ENCODE measurements around the gene RAB27A. TPM values are rescaled to one million over a fixed set of nuclear protein-coding genes. Genes with fewer than 3 reads are reported as not detected.
"Not testable (repeated sequence)": the region's sequence is repeated elsewhere in the genome, so short reads cannot be mapped to it uniquely, and the experiment has no call there.

The RAB27A gene
- polyA plus RNA-seq, 1 of the 3 experiments (the other 2 are of a cell fraction): 9.6 TPM

DNA sequence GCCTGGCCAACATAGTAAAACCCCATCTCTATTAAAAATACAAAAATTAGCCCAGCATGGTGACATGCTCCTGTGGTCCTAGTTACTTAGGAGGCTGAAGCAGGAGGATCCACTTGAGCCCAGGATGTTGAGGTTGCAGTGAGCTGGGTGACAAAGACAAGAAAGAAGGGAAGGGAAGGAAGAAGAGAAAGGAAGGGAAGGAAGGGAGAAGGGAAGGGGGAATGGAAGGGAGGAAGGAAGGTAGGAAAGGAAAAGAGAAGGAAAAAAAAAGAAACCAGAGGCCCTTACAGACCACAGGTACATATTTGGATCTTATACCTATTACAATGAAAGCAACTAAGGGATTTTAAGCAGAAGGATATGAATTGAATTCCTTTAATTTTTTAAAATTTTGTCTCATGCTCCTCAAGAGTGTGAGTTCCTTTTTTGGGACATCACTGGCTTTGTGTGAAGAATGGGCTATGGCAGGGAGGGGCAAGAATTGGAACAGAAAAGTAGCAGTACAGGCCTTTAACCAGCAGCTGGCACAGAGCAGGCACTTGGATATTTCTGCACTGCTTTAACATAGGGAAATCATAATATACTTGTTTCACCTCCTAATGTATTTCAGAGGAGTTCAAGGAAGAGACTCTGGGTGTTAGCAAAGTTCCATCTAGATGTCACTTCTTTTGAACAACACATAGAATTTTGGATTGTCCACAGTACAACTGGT is 7.9 kb downstream of the RAB27A start:
- H3K27ac ChIP-seq (ENCODE audit: low read depth in 2 of 2, low read length in 1 of 2): peak overlapping the region; percentile 24 to 86; a peak in 3 of 4 replicates

GRCh38 chr15:55280589-55280988 is 9.0 kb downstream of the RAB27A start:
- H4K20me1 ChIP-seq (ENCODE audit: insufficient read depth); DNase-seq; POLR2A ChIA-PET; H3K4me2 ChIP-seq; H3K9me2 ChIP-seq; H3K9ac ChIP-seq; H3K27me3 ChIP-seq (ENCODE audit: insufficient read depth); H3K9me3 ChIP-seq; H2AFZ ChIP-seq (ENCODE audit: low read depth); H3F3A ChIP-seq (replicated peaks; ENCODE audit: insufficient read depth); H3K36me3 ChIP-seq (replicated peaks in 1 of 2; ENCODE audit: control insufficient read depth in 1 of 2, insufficient read depth in 2 of 2, low read length in 1 of 2); H3K27ac ChIP-seq (ENCODE audit: low read depth in 2 of 2, low read length in 1 of 2); H3K4me3 ChIP-seq (ENCODE audit: low read depth in 2 of 2, low read length in 1 of 2); H3K79me2 ChIP-seq (ENCODE audit: insufficient read depth): not testable (repeated sequence)
- CTCF ChIA-PET: interaction anchor here (1.0 kb wide), 1 partner anchor 154 kb away, joined by 5 read pairs; no protein-coding TSS in a partner anchor
- peaks cover 0 to 27% of the 10 kb centered on the region in 2 experiments; a peak in 2 of 4 replicates for H3K4me1 ChIP-seq (ENCODE audit: control insufficient read depth in 1 of 2, insufficient read depth in 2 of 2, low read depth in 1 of 2, low read length in 1 of 2)
- WGBS (ENCODE audit: low lambda C conversion rate): 65% methylated on average over 2 of the region's 2 CpGs

More for the DNA sequence above, 7.9 kb downstream of the RAB27A start:
- 0 out of 2 replicates have a peak, but pooled peaks have one; percentile 13 for TF ChIP-seq MXI1 (IDR thresholded peaks at IDR 0.05; ENCODE audit: low read depth, low read length)
- TF ChIP-seq TAF1 (IDR thresholded peaks at IDR 0.05; ENCODE audit: borderline replicate concordance, low read depth, low read length): no peak
- H3K9ac ChIP-seq: no peak overlapping the region
- no peak overlapping the region for H3K4me3 ChIP-seq (ENCODE audit: low read depth in 2 of 2, low read length in 1 of 2)
- H3K27me3 ChIP-seq (ENCODE audit: insufficient read depth): no peaks in the 10 kb centered on the region
- H2AFZ ChIP-seq (ENCODE audit: low read depth): no peak overlapping the region
- H3K4me2 ChIP-seq: no peak overlapping the region
- H3K79me2 ChIP-seq (ENCODE audit: insufficient read depth): no peaks in the 10 kb centered on the region
- H3F3A ChIP-seq (replicated peaks; ENCODE audit: insufficient read depth): peaks cover 5% of the 10 kb centered on the region
- H3K9me3 ChIP-seq: no peaks in the 10 kb centered on the region
- H3K9me2 ChIP-seq: no peaks in the 10 kb centered on the region
- no peak for DNase-seq
- H4K20me1 ChIP-seq (ENCODE audit: insufficient read depth): no peaks in the 10 kb centered on the region
- no peaks in the 10 kb centered on the region for H3K36me3 ChIP-seq (replicated peaks in 1 of 2; ENCODE audit: control insufficient read depth in 1 of 2, insufficient read depth in 2 of 2, low read length in 1 of 2)
- POLR2A ChIA-PET: interaction anchor here (1.0 kb wide), 1 partner anchor 63 kb away, joined by 5 read pairs; no protein-coding TSS in a partner anchor
- peaks cover 0 to 27% of the 10 kb centered on the region in 2 experiments; a peak in 2 of 4 replicates for H3K4me1 ChIP-seq (ENCODE audit: control insufficient read depth in 1 of 2, insufficient read depth in 2 of 2, low read depth in 1 of 2, low read length in 1 of 2)
- CTCF ChIA-PET: interaction anchor here (0.7 to 1.6 kb wide), 10 partner anchors 9 to 158 kb away, joined by 3 to 6 read pairs (median 3); no protein-coding TSS in a partner anchor

DNA sequence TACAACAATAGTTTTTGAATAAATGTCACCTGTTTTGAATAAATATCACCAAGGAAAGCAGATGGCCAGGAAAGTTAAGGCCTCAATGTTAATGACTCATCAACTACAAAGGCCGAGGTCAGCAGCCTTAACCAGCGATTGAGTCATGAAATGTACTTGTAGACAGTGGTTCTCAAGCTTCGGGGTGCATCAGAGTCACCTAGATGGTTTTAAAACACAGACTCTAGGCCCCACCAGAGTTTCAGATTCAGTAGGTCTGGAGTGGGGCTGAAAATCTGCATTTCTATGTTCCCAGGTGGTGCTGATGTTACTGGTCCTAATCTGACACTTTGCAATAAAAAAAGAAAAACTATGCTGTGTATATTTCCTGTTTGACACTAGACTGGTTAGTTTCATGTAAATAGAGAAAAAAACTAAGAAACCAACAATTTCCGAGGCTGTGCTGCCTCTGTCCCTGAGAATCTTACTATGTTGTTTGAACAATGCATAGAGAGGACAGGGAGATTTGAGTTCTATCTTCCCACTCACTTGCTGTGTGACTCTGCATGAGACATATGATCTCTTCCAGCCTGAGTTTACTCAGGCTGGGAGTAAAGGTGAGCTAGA is 9.8 kb downstream of the RAB27A start:
- Histone ChIP-seq H3K36me3 (replicated peaks in 1 of 2; ENCODE audit: control insufficient read depth in 1 of 2, insufficient read depth in 2 of 2, low read length in 1 of 2) (no peaks in the 10 kb centered on the region), H3K27ac (ENCODE audit: low read depth in 2 of 2, low read length in 1 of 2) (peak overlapping the region; percentile 55 to 82), H3K9me2 (no peaks in the 10 kb centered on the region), H3K9ac (peak overlapping the region; percentile 20; the same call in 1 of the 2 replicates), H3F3A (replicated peaks; ENCODE audit: insufficient read depth) (peaks cover 5% of the 10 kb centered on the region), H3K27me3 (ENCODE audit: insufficient read depth) (no peaks in the 10 kb centered on the region), H3K4me1 (ENCODE audit: control insufficient read depth in 1 of 2, insufficient read depth in 2 of 2, low read depth in 1 of 2, low read length in 1 of 2) (peaks cover 0 to 27% of the 10 kb centered on the region in 2 experiments; a peak in 2 of 4 replicates), H3K79me2 (ENCODE audit: insufficient read depth) (no peaks in the 10 kb centered on the region), H3K4me3 (ENCODE audit: low read depth in 2 of 2, low read length in 1 of 2) (no peak overlapping the region), H3K9me3 (no peaks in the 10 kb centered on the region), H3K4me2 (no peak overlapping the region; the same call in 1 of the 2 replicates), H4K20me1 (ENCODE audit: insufficient read depth) (no peaks in the 10 kb centered on the region), H2AFZ (ENCODE audit: low read depth) (no peak overlapping the region)
- no peak for DNase-seq
- 24% methylated on average over 4 of the region's 4 CpGs for WGBS (ENCODE audit: low lambda C conversion rate)
- ChIA-PET CTCF (interaction anchor here (0.7 to 1.0 kb wide), 3 partner anchors 13 to 178 kb away, joined by 3 to 4 read pairs (median 3); no protein-coding TSS in a partner anchor), POLR2A (no interaction called here)
- peak; percentile 97 for TF ChIP-seq TCF12 (IDR thresholded peaks at IDR 0.05)
- peak; percentile 74 for TF ChIP-seq NFIC (IDR thresholded peaks at IDR 0.05; ENCODE audit: borderline replicate concordance)
- TF ChIP-seq RXRA (IDR thresholded peaks at IDR 0.05; ENCODE audit: borderline replicate concordance, low read depth): peak; percentile 80; the same call in 1 of the 2 replicates
- TF ChIP-seq, protein P1, sequence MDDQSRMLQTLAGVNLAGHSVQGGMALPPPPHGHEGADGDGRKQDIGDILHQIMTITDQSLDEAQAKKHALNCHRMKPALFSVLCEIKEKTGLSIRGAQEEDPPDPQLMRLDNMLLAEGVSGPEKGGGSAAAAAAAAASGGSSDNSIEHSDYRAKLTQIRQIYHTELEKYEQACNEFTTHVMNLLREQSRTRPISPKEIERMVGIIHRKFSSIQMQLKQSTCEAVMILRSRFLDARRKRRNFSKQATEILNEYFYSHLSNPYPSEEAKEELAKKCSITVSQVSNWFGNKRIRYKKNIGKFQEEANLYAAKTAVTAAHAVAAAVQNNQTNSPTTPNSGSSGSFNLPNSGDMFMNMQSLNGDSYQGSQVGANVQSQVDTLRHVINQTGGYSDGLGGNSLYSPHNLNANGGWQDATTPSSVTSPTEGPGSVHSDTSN (IDR thresholded peaks at IDR 0.05): peak; percentile 63
- TF ChIP-seq, protein P2, sequence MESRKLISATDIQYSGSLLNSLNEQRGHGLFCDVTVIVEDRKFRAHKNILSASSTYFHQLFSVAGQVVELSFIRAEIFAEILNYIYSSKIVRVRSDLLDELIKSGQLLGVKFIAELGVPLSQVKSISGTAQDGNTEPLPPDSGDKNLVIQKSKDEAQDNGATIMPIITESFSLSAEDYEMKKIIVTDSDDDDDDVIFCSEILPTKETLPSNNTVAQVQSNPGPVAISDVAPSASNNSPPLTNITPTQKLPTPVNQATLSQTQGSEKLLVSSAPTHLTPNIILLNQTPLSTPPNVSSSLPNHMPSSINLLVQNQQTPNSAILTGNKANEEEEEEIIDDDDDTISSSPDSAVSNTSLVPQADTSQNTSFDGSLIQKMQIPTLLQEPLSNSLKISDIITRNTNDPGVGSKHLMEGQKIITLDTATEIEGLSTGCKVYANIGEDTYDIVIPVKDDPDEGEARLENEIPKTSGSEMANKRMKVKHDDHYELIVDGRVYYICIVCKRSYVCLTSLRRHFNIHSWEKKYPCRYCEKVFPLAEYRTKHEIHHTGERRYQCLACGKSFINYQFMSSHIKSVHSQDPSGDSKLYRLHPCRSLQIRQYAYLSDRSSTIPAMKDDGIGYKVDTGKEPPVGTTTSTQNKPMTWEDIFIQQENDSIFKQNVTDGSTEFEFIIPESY (IDR thresholded peaks at IDR 0.05; ENCODE audit: borderline replicate concordance, low read depth): no peak
- 0 out of 2 replicates have a peak, but pooled peaks have one; percentile 48 for TF ChIP-seq SIN3A (IDR thresholded peaks at IDR 0.05; ENCODE audit: borderline replicate concordance, low read depth, low read length)
- TF ChIP-seq POLR2AphosphoS5 (IDR thresholded peaks at IDR 0.05; ENCODE audit: low read depth, low read length): peak; percentile 68; the same call in 1 of the 2 replicates
- peak; percentile 95 for TF ChIP-seq FOSL2 (IDR thresholded peaks at IDR 0.05; ENCODE audit: borderline replicate concordance, low read depth)
- TF ChIP-seq EP300 (IDR thresholded peaks at IDR 0.05; ENCODE audit: borderline replicate concordance in 1 of 2, low read depth in 1 of 2, low read length in 1 of 2): peak in 1 of 2 experiments; percentile 68; a peak in 1 of 4 replicates
- 0 out of 2 replicates have a peak, but pooled peaks have one; percentile 17 for TF ChIP-seq TEAD4 (IDR thresholded peaks at IDR 0.05; ENCODE audit: borderline replicate concordance, insufficient read depth)
- peak; percentile 93 for TF ChIP-seq JUND (IDR thresholded peaks at IDR 0.05)
- 0 out of 2 replicates have a peak, but pooled peaks have one; percentile 14 for TF ChIP-seq MAX (IDR thresholded peaks at IDR 0.05; ENCODE audit: low read depth)
